HEK293 (cell line): ENCODE measurements around the gene PANK4.
A peak's percentile ranks its signal among the peaks of the same experiment; 100 is the strongest.

ENCODE experiments used
- CTCF ChIA-PET: fragments of 350-600 bp; formaldehyde crosslinking; extraction: SDS; loops from one replicate; lab custom pipeline; 2021; ENCODE audit warnings: antibody characterized with exemption; lab: Yijun Ruan, JAX
- POLR2A ChIA-PET: fragments of 300-600 bp; formaldehyde crosslinking; extraction: SDS; loops from one replicate; lab custom pipeline; 2020; ENCODE audit warnings: antibody characterized with exemption, inconsistent platforms; lab: Yijun Ruan, JAX
- H3K27ac ChIP-seq: fragments of 200-500 bp; sonication (Bioruptor generic); 2 replicates; pipeline ENCODE4 v1.5.1; 2014; ENCODE audit warnings: low read depth, low read length, control low read depth, inconsistent platforms; ENCODE audit errors: extremely low read depth
- H3K36me3 ChIP-seq, 2 experiments: fragments of 200-500 bp in 1 of 2; sonication (Bioruptor generic) in 1 of 2; 1 replicate in 1 of 2; 2 replicates in 1 of 2; pipeline ENCODE4 v1.5.1; 2014 to 2017; ENCODE audit warnings: inconsistent platforms in 2 of 2, low read length in 2 of 2; ENCODE audit not compliant: control insufficient read depth in 2 of 2, insufficient read depth in 1 of 2
- H3K4me1 ChIP-seq: fragments of 200-500 bp; sonication (Bioruptor generic); 2 replicates; pipeline ENCODE4 v1.5.1; 2014; ENCODE audit warnings: mild to moderate bottlenecking, low read length, inconsistent platforms; ENCODE audit not compliant: control insufficient read depth, insufficient read depth
- H3K4me3 ChIP-seq: 2 replicates; pipeline ENCODE4 v1.5.1; 2011; ENCODE audit warnings: low read depth, mild to moderate bottlenecking, control low read depth, low read length, moderate library complexity
- H3K9me3 ChIP-seq: fragments of 200-500 bp; sonication (Bioruptor generic); 2 replicates; pipeline ENCODE4 v1.5.1; 2014; ENCODE audit warnings: low read depth, low read length, inconsistent platforms; ENCODE audit not compliant: control insufficient read depth, insufficient read depth
- EGR2 ChIP-seq: fragments of 450-650 bp; formaldehyde crosslinking; IDR thresholded peaks from 2 replicates; pipeline ENCODE4 v1.5.1; 2016; ENCODE audit warnings: low read depth, missing biosample characterization, missing genetic modification characterization
- GLI2 ChIP-seq: fragments of 450-650 bp; formaldehyde crosslinking; IDR thresholded peaks from 2 replicates; pipeline ENCODE4; 2017; ENCODE audit warnings: missing biosample characterization, missing genetic modification characterization, low read depth, borderline replicate concordance
- OVOL3 ChIP-seq: fragments of 450-650 bp; formaldehyde crosslinking; IDR thresholded peaks from 2 replicates; pipeline ENCODE4 v1.5.1; 2016; ENCODE audit warnings: missing biosample characterization, missing genetic modification characterization
- RBAK ChIP-seq: fragments of 450-650 bp; formaldehyde crosslinking; IDR thresholded peaks from 2 replicates; pipeline ENCODE4 v1.5.1; 2016; ENCODE audit warnings: missing biosample characterization, missing genetic modification characterization
- SCRT1 ChIP-seq: fragments of 450-650 bp; formaldehyde crosslinking; IDR thresholded peaks from 2 replicates; pipeline ENCODE4 v1.5.1; 2016; ENCODE audit warnings: missing biosample characterization, missing genetic modification characterization, borderline replicate concordance
- ZBTB20 ChIP-seq: fragments of 450-650 bp; formaldehyde crosslinking; IDR thresholded peaks from 2 replicates; pipeline ENCODE4 v1.5.1; 2016; ENCODE audit warnings: missing biosample characterization, missing genetic modification characterization
- ZBTB6 ChIP-seq: fragments of 450-650 bp; formaldehyde crosslinking; IDR thresholded peaks from 2 replicates; pipeline ENCODE4 v1.5.1; 2017; ENCODE audit warnings: missing biosample characterization, missing genetic modification characterization
- ZEB2 ChIP-seq: fragments of 450-650 bp; formaldehyde crosslinking; IDR thresholded peaks from 2 replicates; pipeline ENCODE4 v1.5.1; 2016; ENCODE audit warnings: missing biosample characterization, missing genetic modification characterization
- ZFHX2 ChIP-seq: fragments of 450-650 bp; formaldehyde crosslinking; conservative IDR thresholded peaks from 2 replicates; pipeline ENCODE4 v1.5.1; 2016; ENCODE audit warnings: missing biosample characterization, missing genetic modification characterization
- ZNF184 ChIP-seq: fragments of 450-650 bp; IDR thresholded peaks from 2 replicates; pipeline ENCODE4 v1.5.1; 2018; ENCODE audit warnings: missing biosample characterization, mild to moderate bottlenecking, missing genetic modification characterization
- ZNF211 ChIP-seq: fragments of 450-650 bp; formaldehyde crosslinking; IDR thresholded peaks from 2 replicates; pipeline ENCODE4 v1.5.1; 2016; ENCODE audit warnings: low read depth, missing biosample characterization, missing genetic modification characterization
- ZNF23 ChIP-seq: fragments of 450-650 bp; formaldehyde crosslinking; IDR thresholded peaks from 2 replicates; pipeline ENCODE4 v1.5.1; 2016; ENCODE audit warnings: missing biosample characterization, missing genetic modification characterization, borderline replicate concordance
- ZNF350 ChIP-seq: fragments of 450-650 bp; formaldehyde crosslinking; IDR thresholded peaks from 2 replicates; pipeline ENCODE4 v1.5.0; 2017; ENCODE audit warnings: missing biosample characterization, mild to moderate bottlenecking, missing genetic modification characterization
- ZNF416 ChIP-seq: fragments of 450-650 bp; formaldehyde crosslinking; IDR thresholded peaks from 2 replicates; pipeline ENCODE4 v1.5.1; 2016; ENCODE audit warnings: missing biosample characterization, missing genetic modification characterization
- ZNF473 ChIP-seq: fragments of 450-650 bp; formaldehyde crosslinking; IDR thresholded peaks from 2 replicates; pipeline ENCODE4 v1.5.1; 2017; ENCODE audit warnings: missing biosample characterization, missing genetic modification characterization
- ZNF544 ChIP-seq: fragments of 450-650 bp; formaldehyde crosslinking; IDR thresholded peaks from 2 replicates; pipeline ENCODE4 v1.5.0; 2017; ENCODE audit warnings: missing biosample characterization, missing genetic modification characterization
- ZNF571 ChIP-seq: fragments of 450-650 bp; formaldehyde crosslinking; IDR thresholded peaks from 2 replicates; pipeline ENCODE4 v1.5.0; 2017; ENCODE audit warnings: missing biosample characterization, missing genetic modification characterization
- ZNF585B ChIP-seq: fragments of 450-650 bp; formaldehyde crosslinking; IDR thresholded peaks from 2 replicates; pipeline ENCODE4 v1.5.1; 2016; ENCODE audit warnings: missing biosample characterization, missing genetic modification characterization
- ZNF600 ChIP-seq: fragments of 450-650 bp; formaldehyde crosslinking; IDR thresholded peaks from 2 replicates; pipeline ENCODE4 v1.5.1; 2016; ENCODE audit warnings: missing biosample characterization, missing genetic modification characterization
- ZNF623 ChIP-seq: fragments of 450-650 bp; formaldehyde crosslinking; IDR thresholded peaks from 2 replicates; pipeline ENCODE4 v1.5.1; 2016; ENCODE audit warnings: missing biosample characterization, missing genetic modification characterization
- ZNF626 ChIP-seq: fragments of 450-650 bp; sonication (Bioruptor Pico); formaldehyde crosslinking; IDR thresholded peaks from 2 replicates; pipeline ENCODE4 v1.5.1; 2018; ENCODE audit warnings: missing biosample characterization, missing genetic modification characterization, inconsistent platforms
- ZNF664 ChIP-seq: fragments of 450-650 bp; formaldehyde crosslinking; IDR thresholded peaks from 2 replicates; pipeline ENCODE4 v1.5.1; 2016; ENCODE audit warnings: missing biosample characterization, missing genetic modification characterization
- ZNF76 ChIP-seq: fragments of 450-650 bp; formaldehyde crosslinking; IDR thresholded peaks from 2 replicates; pipeline ENCODE4; 2016; ENCODE audit warnings: low read depth, missing biosample characterization, missing genetic modification characterization, borderline replicate concordance
- ZSCAN18 ChIP-seq: fragments of 450-650 bp; formaldehyde crosslinking; IDR thresholded peaks from 2 replicates; pipeline ENCODE4 v1.5.1; 2016; ENCODE audit warnings: missing biosample characterization, missing genetic modification characterization
- ZSCAN23 ChIP-seq: fragments of 450-650 bp; formaldehyde crosslinking; IDR thresholded peaks from 2 replicates; pipeline ENCODE4 v1.5.1; 2016; ENCODE audit warnings: missing biosample characterization, missing genetic modification characterization
- ZSCAN30 ChIP-seq: fragments of 450-650 bp; IDR thresholded peaks from 2 replicates; pipeline ENCODE4 v1.5.1; 2018; ENCODE audit warnings: missing biosample characterization, mild to moderate bottlenecking, missing genetic modification characterization, moderate library complexity
- TF ChIP-seq, protein P1 (sequence below): fragments of 450-650 bp; formaldehyde crosslinking; optimal IDR thresholded peaks from 2 replicates; pipeline ENCODE3; 2016; ENCODE audit warnings: missing biosample characterization, mild to moderate bottlenecking, missing genetic modification characterization
- TF ChIP-seq, protein P2 (sequence below): fragments of 450-650 bp; formaldehyde crosslinking; IDR thresholded peaks from 2 replicates; pipeline ENCODE4 v1.5.1; 2016; ENCODE audit warnings: missing biosample characterization, missing genetic modification characterization

PANK4 gene

GRCh38 chr1:2540816-2541492 is 14.6 kb upstream of the PANK4 start:
- POLR2A ChIA-PET = no interaction called here
- peaks cover 6% of the 10 kb centered on the region for H3K4me1 ChIP-seq
- H3K9me3 ChIP-seq = no peaks in the 10 kb centered on the region
- no peaks in the 10 kb centered on the region for H3K36me3 ChIP-seq
- H3K27ac ChIP-seq = no peak overlapping the region
- no peak overlapping the region for H3K4me3 ChIP-seq
- CTCF ChIA-PET = interaction anchor here (0.7 kb wide), 1 partner anchor 126 kb away, joined by 3 read pairs; no protein-coding TSS in a partner anchor
- TF ChIP-seq ZEB2 (tag by site-specific recombination) (no peak), ZFHX2 (tag by site-specific recombination) (0 out of 2 replicates have a peak, but pooled peaks have one; percentile 13)
- TF ChIP-seq, protein P1, sequence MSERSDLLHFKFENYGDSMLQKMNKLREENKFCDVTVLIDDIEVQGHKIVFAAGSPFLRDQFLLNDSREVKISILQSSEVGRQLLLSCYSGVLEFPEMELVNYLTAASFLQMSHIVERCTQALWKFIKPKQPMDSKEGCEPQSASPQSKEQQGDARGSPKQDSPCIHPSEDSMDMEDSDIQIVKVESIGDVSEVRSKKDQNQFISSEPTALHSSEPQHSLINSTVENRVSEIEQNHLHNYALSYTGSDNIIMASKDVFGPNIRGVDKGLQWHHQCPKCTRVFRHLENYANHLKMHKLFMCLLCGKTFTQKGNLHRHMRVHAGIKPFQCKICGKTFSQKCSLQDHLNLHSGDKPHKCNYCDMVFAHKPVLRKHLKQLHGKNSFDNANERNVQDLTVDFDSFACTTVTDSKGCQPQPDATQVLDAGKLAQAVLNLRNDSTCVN (tag by site-specific recombination) = peak; percentile 15

DNA sequence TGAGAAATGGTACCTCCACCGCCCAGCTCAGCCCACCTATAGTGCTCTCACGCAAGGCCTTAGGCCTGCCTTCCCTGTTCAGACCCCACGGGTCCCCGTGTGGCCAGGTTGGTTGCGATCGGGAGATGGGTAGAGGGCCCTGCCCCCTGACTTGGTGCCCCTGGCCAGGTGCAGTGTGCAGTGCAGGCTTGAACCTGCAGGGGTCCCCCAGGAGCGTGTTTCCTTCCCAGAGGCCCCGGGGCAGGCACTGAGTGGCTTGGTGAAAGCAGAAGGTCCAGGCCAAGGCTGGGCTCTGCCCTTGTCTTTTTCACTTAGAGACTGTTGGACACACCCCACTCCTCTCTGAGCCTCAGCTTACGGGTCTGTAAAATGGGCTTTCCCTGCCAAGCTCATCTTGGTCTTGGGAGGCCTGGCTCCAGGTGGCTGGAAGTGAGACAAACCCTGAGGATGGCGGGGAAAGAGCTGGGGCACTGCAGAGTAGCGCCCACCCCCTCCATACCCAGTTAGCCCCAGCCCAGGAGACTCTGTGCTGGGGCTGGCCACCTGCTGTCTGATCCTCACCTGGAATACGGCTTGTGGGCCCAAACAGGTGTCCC is 13.0 kb upstream of the PANK4 start:
- Histone ChIP-seq H3K9me3 (no peaks in the 10 kb centered on the region), H3K36me3 (no peaks in the 10 kb centered on the region), H3K27ac (no peak overlapping the region), H3K4me3 (no peak overlapping the region), H3K4me1 (peaks cover 6% of the 10 kb centered on the region)
- POLR2A ChIA-PET = no interaction called here
- TF ChIP-seq ZNF600 (tag by site-specific recombination) (no peak), ZNF623 (tag by site-specific recombination) (no peak), GLI2 (tag by site-specific recombination) (no peak), ZNF544 (tag by site-specific recombination) (no peak), ZBTB6 (tag by site-specific recombination) (no peak), ZNF23 (no peak), ZNF211 (tag by site-specific recombination) (no peak), ZNF416 (tag by site-specific recombination) (no peak), RBAK (no peak), ZNF626 (tag by site-specific recombination) (no peak), ZSCAN30 (tag by site-specific recombination) (no peak), ZNF473 (no peak), OVOL3 (no peak), ZNF76 (tag by site-specific recombination) (no peak), ZNF184 (no peak), ZNF664 (no peak), SCRT1 (tag by site-specific recombination) (no peak)
- CTCF ChIA-PET = no interaction called here

GRCh38 chr1:2538872-2539271 is 12.5 kb upstream of the PANK4 start:
- H3K4me1 ChIP-seq = peaks cover 6% of the 10 kb centered on the region
- POLR2A ChIA-PET = no interaction called here
- CTCF ChIA-PET = interaction anchor here (0.6 kb wide), 1 partner anchor 60 kb away, joined by 6 read pairs; no protein-coding TSS in a partner anchor
- no peaks in the 10 kb centered on the region for H3K36me3 ChIP-seq
- no peak overlapping the region for H3K27ac ChIP-seq
- H3K9me3 ChIP-seq = no peaks in the 10 kb centered on the region
- no peak overlapping the region for H3K4me3 ChIP-seq
- TF ChIP-seq ZNF416 (tag by site-specific recombination) (no peak), ZSCAN23 (tag by site-specific recombination) (no peak), ZBTB20 (tag by site-specific recombination) (no peak), EGR2 (tag by site-specific recombination) (no peak), ZNF571 (tag by site-specific recombination) (no peak), ZNF585B (no peak), ZNF473 (no peak), ZNF350 (tag by site-specific recombination) (no peak), ZSCAN18 (tag by site-specific recombination) (no peak), ZNF600 (tag by site-specific recombination) (no peak)
- TF ChIP-seq, protein P2, sequence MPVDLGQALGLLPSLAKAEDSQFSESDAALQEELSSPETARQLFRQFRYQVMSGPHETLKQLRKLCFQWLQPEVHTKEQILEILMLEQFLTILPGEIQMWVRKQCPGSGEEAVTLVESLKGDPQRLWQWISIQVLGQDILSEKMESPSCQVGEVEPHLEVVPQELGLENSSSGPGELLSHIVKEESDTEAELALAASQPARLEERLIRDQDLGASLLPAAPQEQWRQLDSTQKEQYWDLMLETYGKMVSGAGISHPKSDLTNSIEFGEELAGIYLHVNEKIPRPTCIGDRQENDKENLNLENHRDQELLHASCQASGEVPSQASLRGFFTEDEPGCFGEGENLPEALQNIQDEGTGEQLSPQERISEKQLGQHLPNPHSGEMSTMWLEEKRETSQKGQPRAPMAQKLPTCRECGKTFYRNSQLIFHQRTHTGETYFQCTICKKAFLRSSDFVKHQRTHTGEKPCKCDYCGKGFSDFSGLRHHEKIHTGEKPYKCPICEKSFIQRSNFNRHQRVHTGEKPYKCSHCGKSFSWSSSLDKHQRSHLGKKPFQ (tag by site-specific recombination) = no peak
